ENCODE data around the gene ANO2.

The ANO2 gene

DNA sequence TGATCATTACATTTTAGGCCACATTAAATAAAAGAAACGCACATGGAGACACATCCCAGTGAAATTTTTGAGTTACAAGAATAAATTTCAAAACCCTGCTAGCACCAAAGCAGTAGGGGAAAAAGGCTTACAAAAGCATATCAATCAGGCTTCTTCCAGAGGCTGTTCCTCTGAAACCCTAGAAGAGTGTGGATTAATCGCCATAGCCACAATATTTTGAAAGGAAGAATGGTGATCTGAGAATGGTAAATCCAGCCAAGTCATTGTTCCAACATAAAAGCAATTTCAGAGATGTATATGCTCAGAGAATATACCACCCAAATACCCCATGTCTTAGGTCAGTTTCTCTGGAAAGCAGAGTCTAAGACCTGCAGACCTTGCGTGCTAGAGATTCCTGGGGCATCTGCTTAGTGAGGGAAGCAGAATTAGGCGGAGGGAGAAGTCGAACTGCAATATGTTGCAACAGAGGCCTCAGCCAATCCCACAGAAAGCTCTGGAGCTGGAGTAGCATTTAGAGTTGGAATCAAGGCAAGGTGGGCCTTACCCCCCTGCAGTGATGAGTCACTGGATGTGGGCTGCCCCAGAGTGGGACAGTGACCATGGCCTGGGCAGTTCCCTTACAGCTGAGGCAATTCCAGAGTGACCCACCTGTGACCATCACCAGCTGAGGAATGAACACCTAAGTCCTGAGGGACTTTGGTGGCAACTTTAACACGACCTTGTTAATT, 387.9 kb downstream of the ANO2 start (continued):
- TF ChIP-seq, protein P1, sequence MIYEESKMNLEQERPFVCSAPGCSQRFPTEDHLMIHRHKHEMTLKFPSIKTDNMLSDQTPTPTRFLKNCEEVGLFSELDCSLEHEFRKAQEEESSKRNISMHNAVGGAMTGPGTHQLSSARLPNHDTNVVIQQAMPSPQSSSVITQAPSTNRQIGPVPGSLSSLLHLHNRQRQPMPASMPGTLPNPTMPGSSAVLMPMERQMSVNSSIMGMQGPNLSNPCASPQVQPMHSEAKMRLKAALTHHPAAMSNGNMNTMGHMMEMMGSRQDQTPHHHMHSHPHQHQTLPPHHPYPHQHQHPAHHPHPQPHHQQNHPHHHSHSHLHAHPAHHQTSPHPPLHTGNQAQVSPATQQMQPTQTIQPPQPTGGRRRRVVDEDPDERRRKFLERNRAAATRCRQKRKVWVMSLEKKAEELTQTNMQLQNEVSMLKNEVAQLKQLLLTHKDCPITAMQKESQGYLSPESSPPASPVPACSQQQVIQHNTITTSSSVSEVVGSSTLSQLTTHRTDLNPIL (CRISPR knock-in tag; IDR thresholded peaks at IDR 0.05; ENCODE audit: low read depth): no peak
- no peak for TF ChIP-seq ZC3H10 (CRISPR knock-in tag; IDR thresholded peaks at IDR 0.05)

DNA sequence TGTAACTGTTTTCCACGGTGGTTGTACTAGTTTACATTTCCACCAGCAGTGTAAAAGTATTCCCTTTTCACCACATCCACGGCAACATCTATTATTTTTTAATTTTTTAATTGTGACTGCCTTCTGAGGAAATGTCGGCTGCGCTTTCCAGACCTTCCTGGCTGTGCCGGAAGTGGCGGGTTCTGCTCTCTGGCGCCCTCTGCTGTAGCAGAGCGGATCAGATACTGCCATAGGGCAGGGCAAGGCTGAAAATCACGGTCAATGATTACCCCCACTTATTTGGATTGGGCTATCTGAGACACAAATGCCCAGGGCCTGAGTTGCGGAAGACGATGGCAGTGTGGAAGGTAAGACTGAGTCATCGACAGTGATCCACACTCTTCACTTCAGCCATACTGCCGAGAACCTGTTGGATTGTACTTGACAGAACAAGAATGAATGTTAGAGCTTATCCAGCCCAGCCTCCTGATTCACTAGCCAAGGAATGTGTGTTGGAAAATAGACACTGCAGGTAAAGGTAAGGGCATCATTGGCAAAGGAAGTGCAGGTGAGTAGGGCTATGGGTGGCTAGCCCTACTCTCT, 388.9 kb downstream of the ANO2 start:
- TF ChIP-seq ZFP30 (CRISPR knock-in tag; IDR thresholded peaks at IDR 0.05): no peak
- TF ChIP-seq BACH2 (CRISPR knock-in tag; IDR thresholded peaks at IDR 0.05; ENCODE audit: borderline replicate concordance): no peak
- TF ChIP-seq TCF4 (CRISPR knock-in tag; IDR thresholded peaks at IDR 0.05; ENCODE audit: borderline replicate concordance): no peak
- no peak for TF ChIP-seq ISL1 (CRISPR knock-in tag; IDR thresholded peaks at IDR 0.05)
- no peak for TF ChIP-seq ESRRG (CRISPR knock-in tag; IDR thresholded peaks at IDR 0.05)
- TF ChIP-seq ZC3H10 (CRISPR knock-in tag; IDR thresholded peaks at IDR 0.05): no peak
- ATAC-seq: peak; percentile 70; the same call in 2 of the 3 replicates

DNA sequence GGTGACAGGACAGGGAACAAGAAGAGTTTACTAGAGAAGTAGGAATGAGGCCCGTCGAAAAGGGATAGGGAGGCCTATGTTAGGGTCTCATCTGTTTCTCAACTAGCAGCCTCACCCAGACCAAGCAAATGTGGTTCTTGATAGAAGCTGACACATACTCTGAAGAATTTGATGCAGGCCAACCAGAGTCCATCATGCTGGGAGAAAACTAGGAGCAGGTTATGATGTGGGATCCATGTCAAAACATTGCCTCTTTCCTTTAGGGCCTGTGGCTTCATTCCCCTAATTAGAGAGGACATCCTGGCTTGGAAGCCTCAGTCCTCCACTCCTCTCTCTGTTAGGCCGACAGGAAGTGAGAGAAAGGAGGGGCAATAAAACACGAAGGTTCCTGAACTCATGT, 390.3 kb downstream of the ANO2 start:
- no peak for ATAC-seq
- TF ChIP-seq ZFP3 (CRISPR knock-in tag; IDR thresholded peaks at IDR 0.05) (no peak), ZFP30 (CRISPR knock-in tag; IDR thresholded peaks at IDR 0.05) (no peak), ZC3H10 (CRISPR knock-in tag; IDR thresholded peaks at IDR 0.05) (no peak), ZNF70 (CRISPR knock-in tag; IDR thresholded peaks at IDR 0.05) (no peak), PPARA (CRISPR knock-in tag; IDR thresholded peaks at IDR 0.05; ENCODE audit: borderline replicate concordance) (no peak), ZNF565 (CRISPR knock-in tag; conservative IDR thresholded peaks at IDR 0.05; ENCODE audit: low read depth) (no peak), ISL1 (CRISPR knock-in tag; IDR thresholded peaks at IDR 0.05) (no peak), ARNTL (CRISPR knock-in tag; IDR thresholded peaks at IDR 0.05; ENCODE audit: borderline replicate concordance, low read depth) (no peak), CSDC2 (CRISPR knock-in tag; IDR thresholded peaks at IDR 0.05) (no peak), ZNF8 (CRISPR knock-in tag; IDR thresholded peaks at IDR 0.05) (no peak)
- TF ChIP-seq, protein P2, sequence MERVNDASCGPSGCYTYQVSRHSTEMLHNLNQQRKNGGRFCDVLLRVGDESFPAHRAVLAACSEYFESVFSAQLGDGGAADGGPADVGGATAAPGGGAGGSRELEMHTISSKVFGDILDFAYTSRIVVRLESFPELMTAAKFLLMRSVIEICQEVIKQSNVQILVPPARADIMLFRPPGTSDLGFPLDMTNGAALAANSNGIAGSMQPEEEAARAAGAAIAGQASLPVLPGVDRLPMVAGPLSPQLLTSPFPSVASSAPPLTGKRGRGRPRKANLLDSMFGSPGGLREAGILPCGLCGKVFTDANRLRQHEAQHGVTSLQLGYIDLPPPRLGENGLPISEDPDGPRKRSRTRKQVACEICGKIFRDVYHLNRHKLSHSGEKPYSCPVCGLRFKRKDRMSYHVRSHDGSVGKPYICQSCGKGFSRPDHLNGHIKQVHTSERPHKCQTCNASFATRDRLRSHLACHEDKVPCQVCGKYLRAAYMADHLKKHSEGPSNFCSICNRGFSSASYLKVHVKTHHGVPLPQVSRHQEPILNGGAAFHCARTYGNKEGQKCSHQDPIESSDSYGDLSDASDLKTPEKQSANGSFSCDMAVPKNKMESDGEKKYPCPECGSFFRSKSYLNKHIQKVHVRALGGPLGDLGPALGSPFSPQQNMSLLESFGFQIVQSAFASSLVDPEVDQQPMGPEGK (CRISPR knock-in tag; IDR thresholded peaks at IDR 0.05; ENCODE audit: borderline replicate concordance): no peak
- TF ChIP-seq, protein P3, sequence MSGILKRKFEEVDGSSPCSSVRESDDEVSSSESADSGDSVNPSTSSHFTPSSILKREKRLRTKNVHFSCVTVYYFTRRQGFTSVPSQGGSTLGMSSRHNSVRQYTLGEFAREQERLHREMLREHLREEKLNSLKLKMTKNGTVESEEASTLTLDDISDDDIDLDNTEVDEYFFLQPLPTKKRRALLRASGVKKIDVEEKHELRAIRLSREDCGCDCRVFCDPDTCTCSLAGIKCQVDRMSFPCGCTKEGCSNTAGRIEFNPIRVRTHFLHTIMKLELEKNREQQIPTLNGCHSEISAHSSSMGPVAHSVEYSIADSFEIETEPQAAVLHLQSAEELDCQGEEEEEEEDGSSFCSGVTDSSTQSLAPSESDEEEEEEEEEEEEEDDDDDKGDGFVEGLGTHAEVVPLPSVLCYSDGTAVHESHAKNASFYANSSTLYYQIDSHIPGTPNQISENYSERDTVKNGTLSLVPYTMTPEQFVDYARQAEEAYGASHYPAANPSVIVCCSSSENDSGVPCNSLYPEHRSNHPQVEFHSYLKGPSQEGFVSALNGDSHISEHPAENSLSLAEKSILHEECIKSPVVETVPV (CRISPR knock-in tag; IDR thresholded peaks at IDR 0.05): no peak
- TF ChIP-seq, protein P1 (CRISPR knock-in tag; IDR thresholded peaks at IDR 0.05; ENCODE audit: low read depth): no peak

DNA sequence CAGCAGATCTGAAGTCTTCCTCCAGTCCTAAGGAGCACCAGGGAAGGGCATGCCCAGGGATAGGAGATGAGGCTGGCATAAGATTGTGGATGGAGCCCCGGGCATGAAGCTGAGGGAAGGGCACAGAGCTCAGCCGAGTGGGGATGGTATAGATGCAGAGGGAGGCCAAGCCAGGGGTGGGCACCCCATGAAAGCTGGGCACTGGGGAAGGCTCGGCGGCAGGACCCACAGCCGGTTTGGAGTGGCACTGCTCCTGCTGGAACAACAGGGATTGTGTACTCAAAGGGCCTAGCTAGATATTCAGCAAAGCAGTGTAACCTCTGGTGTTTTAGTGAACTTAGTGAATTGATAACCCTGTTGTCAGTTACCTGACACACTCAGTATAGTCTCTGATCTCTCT, 396.0 kb downstream of the ANO2 start:
- ATAC-seq: no peak
- TF ChIP-seq ZNF70 (CRISPR knock-in tag; IDR thresholded peaks at IDR 0.05) (no peak), ISL1 (CRISPR knock-in tag; IDR thresholded peaks at IDR 0.05) (no peak), PPARA (CRISPR knock-in tag; IDR thresholded peaks at IDR 0.05; ENCODE audit: borderline replicate concordance) (no peak), ESRRG (CRISPR knock-in tag; IDR thresholded peaks at IDR 0.05) (no peak), ZNF565 (CRISPR knock-in tag; conservative IDR thresholded peaks at IDR 0.05; ENCODE audit: low read depth) (no peak), GLIS3 (CRISPR knock-in tag; IDR thresholded peaks at IDR 0.05) (no peak), CSDC2 (CRISPR knock-in tag; IDR thresholded peaks at IDR 0.05) (no peak), BACH2 (CRISPR knock-in tag; IDR thresholded peaks at IDR 0.05; ENCODE audit: borderline replicate concordance) (no peak), ZFP30 (CRISPR knock-in tag; IDR thresholded peaks at IDR 0.05) (no peak), TCF4 (CRISPR knock-in tag; IDR thresholded peaks at IDR 0.05; ENCODE audit: borderline replicate concordance) (no peak), ZC3H10 (CRISPR knock-in tag; IDR thresholded peaks at IDR 0.05) (no peak), ARNTL (CRISPR knock-in tag; IDR thresholded peaks at IDR 0.05; ENCODE audit: borderline replicate concordance, low read depth) (no peak)
- TF ChIP-seq, protein P3 (CRISPR knock-in tag; IDR thresholded peaks at IDR 0.05): no peak
- TF ChIP-seq, protein P1 (CRISPR knock-in tag; IDR thresholded peaks at IDR 0.05; ENCODE audit: low read depth): no peak
- TF ChIP-seq, protein P4, sequence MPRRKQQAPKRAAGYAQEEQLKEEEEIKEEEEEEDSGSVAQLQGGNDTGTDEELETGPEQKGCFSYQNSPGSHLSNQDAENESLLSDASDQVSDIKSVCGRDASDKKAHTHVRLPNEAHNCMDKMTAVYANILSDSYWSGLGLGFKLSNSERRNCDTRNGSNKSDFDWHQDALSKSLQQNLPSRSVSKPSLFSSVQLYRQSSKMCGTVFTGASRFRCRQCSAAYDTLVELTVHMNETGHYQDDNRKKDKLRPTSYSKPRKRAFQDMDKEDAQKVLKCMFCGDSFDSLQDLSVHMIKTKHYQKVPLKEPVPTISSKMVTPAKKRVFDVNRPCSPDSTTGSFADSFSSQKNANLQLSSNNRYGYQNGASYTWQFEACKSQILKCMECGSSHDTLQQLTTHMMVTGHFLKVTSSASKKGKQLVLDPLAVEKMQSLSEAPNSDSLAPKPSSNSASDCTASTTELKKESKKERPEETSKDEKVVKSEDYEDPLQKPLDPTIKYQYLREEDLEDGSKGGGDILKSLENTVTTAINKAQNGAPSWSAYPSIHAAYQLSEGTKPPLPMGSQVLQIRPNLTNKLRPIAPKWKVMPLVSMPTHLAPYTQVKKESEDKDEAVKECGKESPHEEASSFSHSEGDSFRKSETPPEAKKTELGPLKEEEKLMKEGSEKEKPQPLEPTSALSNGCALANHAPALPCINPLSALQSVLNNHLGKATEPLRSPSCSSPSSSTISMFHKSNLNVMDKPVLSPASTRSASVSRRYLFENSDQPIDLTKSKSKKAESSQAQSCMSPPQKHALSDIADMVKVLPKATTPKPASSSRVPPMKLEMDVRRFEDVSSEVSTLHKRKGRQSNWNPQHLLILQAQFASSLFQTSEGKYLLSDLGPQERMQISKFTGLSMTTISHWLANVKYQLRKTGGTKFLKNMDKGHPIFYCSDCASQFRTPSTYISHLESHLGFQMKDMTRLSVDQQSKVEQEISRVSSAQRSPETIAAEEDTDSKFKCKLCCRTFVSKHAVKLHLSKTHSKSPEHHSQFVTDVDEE (CRISPR knock-in tag; IDR thresholded peaks at IDR 0.05): no peak
- TF ChIP-seq, protein P2 (CRISPR knock-in tag; IDR thresholded peaks at IDR 0.05; ENCODE audit: borderline replicate concordance): no peak

Data from SK-N-SH treated with all-trans-retinoic acid at 6 μM for 48 hours (cell line).